Panc1 (cell line): Measurements from ENCODE around the gene PHLPP1. TPM values are rescaled to one million over a fixed set of nuclear protein-coding genes. Genes with fewer than 3 reads are reported as not detected.

ENCODE experiments used
- ATAC-seq: fragments of 200-7000 bp; cut with Tn5 transposase; 2 replicates; pipeline ENCODE4 v1.9.1; 2020; ENCODE audit warnings: mild to moderate bottlenecking, moderate library complexity
- BruUV-seq: library from RNA; stranded (reverse); fragments of 400-500 nt; replicated peaks from 2 replicates; lab custom pipeline; 2021; lab: Mats Ljungman, UMichigan
- CTCF ChIA-PET: fragments of 300-600 bp; sonication (Branson Sonifier 250); formaldehyde crosslinking; loops from one replicate; lab custom pipeline; 2022; ENCODE audit warnings: antibody characterized with exemption; lab: Charles Lee
- POLR2A ChIA-PET: fragments of 300-600 bp; sonication (Branson Sonifier 250); formaldehyde crosslinking; loops from one replicate; lab custom pipeline; 2022; ENCODE audit warnings: antibody characterized with exemption; lab: Charles Lee
- DNase-seq: peaks from one replicate; pipeline ENCODE4 v3.0.0-alpha.2; 2010; ENCODE audit warnings: low read depth, low spot score
- H3K27ac ChIP-seq: 2 replicates; pipeline ENCODE4 v1.5.1; 2011; ENCODE audit warnings: mild to moderate bottlenecking, low read length, inconsistent platforms
- H3K27me3 ChIP-seq: fragments of 200-500 bp; sonication (Bioruptor generic); 2 replicates; pipeline ENCODE4 v1.6.0; 2014; ENCODE audit warnings: low read length, inconsistent platforms; ENCODE audit not compliant: control insufficient read depth, insufficient read depth
- H3K36me3 ChIP-seq: fragments of 200-500 bp; sonication (Bioruptor generic); 2 replicates; pipeline ENCODE4 v1.5.1; 2014; ENCODE audit warnings: inconsistent platforms, mild to moderate bottlenecking, low read length, moderate library complexity; ENCODE audit not compliant: control insufficient read depth, insufficient read depth
- H3K4me1 ChIP-seq: 2 replicates; pipeline ENCODE4 v1.5.1; 2011; ENCODE audit warnings: inconsistent platforms, mild to moderate bottlenecking, low read length, moderate library complexity; ENCODE audit not compliant: control insufficient read depth, insufficient read depth
- H3K4me3 ChIP-seq, 2 experiments: 2 replicates each; pipeline ENCODE4 v1.5.1; 2011 to 2012; ENCODE audit warnings: low read depth in 2 of 2, low read length in 2 of 2, mild to moderate bottlenecking in 2 of 2, inconsistent platforms in 1 of 2, moderate library complexity in 1 of 2
- H3K9me3 ChIP-seq: fragments of 200-500 bp; sonication (Bioruptor generic); 2 replicates; pipeline ENCODE4 v1.5.1; 2014; ENCODE audit warnings: low read depth, mild to moderate bottlenecking, inconsistent platforms, low read length, moderate library complexity; ENCODE audit not compliant: control insufficient read depth, insufficient read depth
- POLR2AphosphoS5 ChIP-seq: IDR thresholded peaks from 2 replicates; pipeline ENCODE4 v1.6.1; 2012; ENCODE audit warnings: mild to moderate bottlenecking, low read depth, low read length, moderate library complexity
- SIN3A ChIP-seq: IDR thresholded peaks from 2 replicates; pipeline ENCODE4 v1.6.1; 2012; ENCODE audit warnings: low read depth, mild to moderate bottlenecking, low read length, moderate library complexity, borderline replicate concordance; ENCODE audit not compliant: insufficient read depth
- TCF7L2 ChIP-seq: IDR thresholded peaks from 2 replicates; pipeline ENCODE4 v1.6.1; 2011; ENCODE audit warnings: mild to moderate bottlenecking, low read depth, low read length, inconsistent platforms
- in situ Hi-C: cut with HindIII; loops from 2 replicates; pipeline ENCODE4 v1.10.0; 2016; ENCODE audit warnings: low sequenced_read_pairs, low pct_unique_long_range_greater_than_20kb
- intact Hi-C: fragments of 100-400 bp; cut with micrococcal nuclease; formaldehyde crosslinking; loops from one replicate; pipeline ENCODE4 v1.10.0; 2022; ENCODE audit not compliant: unreplicated experiment
- total RNA-seq: library from RNA; stranded (reverse); gene quantifications from one replicate; pipeline ENCODE4 v1.2.1, GENCODE V29; 2021; ENCODE audit not compliant: unreplicated experiment
- TF ChIP-seq, protein P1 (sequence below), 2 experiments: IDR thresholded peaks; 2 replicates each; pipeline ENCODE4 v1.6.1; 2011 to 2012; ENCODE audit warnings: low read depth in 2 of 2, control low read depth in 1 of 2, low read length in 1 of 2, mild to moderate bottlenecking in 1 of 2, moderate library complexity in 1 of 2; ENCODE audit not compliant: insufficient read depth in 1 of 2
- TF ChIP-seq, protein P2 (sequence below): fragments of 450-650 bp; IDR thresholded peaks from 2 replicates; pipeline ENCODE4 v1.5.1; 2017; ENCODE audit warnings: mild to moderate bottlenecking

PHLPP1 gene
- total RNA-seq, 1 experiment from 2014 or later = 6.3 TPM

DNA sequence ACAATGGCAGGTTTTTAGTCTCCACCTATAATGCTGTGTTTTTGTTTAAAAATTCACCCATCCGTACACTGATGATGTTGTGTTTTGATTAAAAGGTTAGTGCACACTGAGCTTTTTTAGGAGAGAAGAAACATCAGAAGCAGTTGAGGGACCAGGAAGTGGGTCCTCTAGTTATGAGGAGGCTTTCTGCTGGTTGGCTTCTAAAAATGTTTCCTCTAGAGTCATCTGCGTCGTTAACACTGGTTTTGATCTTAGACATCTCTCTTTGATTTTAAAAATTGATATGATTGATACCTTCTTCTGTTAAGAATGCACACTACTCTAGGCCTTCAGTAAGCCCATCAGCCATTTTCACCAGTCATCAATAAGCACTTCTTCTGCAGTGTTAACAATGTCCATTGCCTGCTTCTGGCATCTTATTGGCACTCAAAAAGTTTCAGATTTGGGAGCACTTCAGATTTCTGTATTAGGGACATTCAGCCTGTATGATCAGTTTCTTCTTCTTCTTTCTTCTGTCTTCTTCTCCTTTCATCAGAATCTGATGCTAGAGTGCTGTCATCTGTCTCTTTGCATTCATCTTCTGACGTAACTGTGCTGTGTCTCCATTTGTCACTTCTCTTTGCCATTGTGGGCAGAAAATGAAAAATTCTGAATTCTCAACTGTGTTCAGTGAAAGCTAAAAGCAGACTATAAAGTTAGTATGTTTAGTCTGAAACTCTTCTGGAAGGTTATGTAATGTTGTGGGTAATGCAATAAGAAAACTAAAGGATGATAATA, 56.3 kb downstream of the PHLPP1 start:
- ChIA-PET CTCF (no interaction called here), POLR2A (no interaction called here)
- Histone ChIP-seq H3K27me3 (no peaks in the 10 kb centered on the region), H3K36me3 (no peaks in the 10 kb centered on the region), H3K9me3 (no peaks in the 10 kb centered on the region), H3K27ac (no peak overlapping the region), H3K4me3 (no peak overlapping the region), H3K4me1 (no peaks in the 10 kb centered on the region; the same call in 1 of the 2 replicates)
- intact Hi-C loops (no loop called here), in situ Hi-C loops (no loop called here)
- DNase-seq = no peak
- no peak for ATAC-seq
- TF ChIP-seq, protein P1, sequence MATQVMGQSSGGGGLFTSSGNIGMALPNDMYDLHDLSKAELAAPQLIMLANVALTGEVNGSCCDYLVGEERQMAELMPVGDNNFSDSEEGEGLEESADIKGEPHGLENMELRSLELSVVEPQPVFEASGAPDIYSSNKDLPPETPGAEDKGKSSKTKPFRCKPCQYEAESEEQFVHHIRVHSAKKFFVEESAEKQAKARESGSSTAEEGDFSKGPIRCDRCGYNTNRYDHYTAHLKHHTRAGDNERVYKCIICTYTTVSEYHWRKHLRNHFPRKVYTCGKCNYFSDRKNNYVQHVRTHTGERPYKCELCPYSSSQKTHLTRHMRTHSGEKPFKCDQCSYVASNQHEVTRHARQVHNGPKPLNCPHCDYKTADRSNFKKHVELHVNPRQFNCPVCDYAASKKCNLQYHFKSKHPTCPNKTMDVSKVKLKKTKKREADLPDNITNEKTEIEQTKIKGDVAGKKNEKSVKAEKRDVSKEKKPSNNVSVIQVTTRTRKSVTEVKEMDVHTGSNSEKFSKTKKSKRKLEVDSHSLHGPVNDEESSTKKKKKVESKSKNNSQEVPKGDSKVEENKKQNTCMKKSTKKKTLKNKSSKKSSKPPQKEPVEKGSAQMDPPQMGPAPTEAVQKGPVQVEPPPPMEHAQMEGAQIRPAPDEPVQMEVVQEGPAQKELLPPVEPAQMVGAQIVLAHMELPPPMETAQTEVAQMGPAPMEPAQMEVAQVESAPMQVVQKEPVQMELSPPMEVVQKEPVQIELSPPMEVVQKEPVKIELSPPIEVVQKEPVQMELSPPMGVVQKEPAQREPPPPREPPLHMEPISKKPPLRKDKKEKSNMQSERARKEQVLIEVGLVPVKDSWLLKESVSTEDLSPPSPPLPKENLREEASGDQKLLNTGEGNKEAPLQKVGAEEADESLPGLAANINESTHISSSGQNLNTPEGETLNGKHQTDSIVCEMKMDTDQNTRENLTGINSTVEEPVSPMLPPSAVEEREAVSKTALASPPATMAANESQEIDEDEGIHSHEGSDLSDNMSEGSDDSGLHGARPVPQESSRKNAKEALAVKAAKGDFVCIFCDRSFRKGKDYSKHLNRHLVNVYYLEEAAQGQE (IDR thresholded peaks at IDR 0.05; ENCODE audit: insufficient read depth in 1 of 2, low read depth in 2 of 2, low read length in 1 of 2) = no peak
- TF ChIP-seq, protein P2, sequence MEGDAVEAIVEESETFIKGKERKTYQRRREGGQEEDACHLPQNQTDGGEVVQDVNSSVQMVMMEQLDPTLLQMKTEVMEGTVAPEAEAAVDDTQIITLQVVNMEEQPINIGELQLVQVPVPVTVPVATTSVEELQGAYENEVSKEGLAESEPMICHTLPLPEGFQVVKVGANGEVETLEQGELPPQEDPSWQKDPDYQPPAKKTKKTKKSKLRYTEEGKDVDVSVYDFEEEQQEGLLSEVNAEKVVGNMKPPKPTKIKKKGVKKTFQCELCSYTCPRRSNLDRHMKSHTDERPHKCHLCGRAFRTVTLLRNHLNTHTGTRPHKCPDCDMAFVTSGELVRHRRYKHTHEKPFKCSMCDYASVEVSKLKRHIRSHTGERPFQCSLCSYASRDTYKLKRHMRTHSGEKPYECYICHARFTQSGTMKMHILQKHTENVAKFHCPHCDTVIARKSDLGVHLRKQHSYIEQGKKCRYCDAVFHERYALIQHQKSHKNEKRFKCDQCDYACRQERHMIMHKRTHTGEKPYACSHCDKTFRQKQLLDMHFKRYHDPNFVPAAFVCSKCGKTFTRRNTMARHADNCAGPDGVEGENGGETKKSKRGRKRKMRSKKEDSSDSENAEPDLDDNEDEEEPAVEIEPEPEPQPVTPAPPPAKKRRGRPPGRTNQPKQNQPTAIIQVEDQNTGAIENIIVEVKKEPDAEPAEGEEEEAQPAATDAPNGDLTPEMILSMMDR = no peak
- TF ChIP-seq TCF7L2 = no peak
- no peak for TF ChIP-seq POLR2AphosphoS5
- TF ChIP-seq SIN3A = no peak
- no TSS peak for BruUV-seq

DNA sequence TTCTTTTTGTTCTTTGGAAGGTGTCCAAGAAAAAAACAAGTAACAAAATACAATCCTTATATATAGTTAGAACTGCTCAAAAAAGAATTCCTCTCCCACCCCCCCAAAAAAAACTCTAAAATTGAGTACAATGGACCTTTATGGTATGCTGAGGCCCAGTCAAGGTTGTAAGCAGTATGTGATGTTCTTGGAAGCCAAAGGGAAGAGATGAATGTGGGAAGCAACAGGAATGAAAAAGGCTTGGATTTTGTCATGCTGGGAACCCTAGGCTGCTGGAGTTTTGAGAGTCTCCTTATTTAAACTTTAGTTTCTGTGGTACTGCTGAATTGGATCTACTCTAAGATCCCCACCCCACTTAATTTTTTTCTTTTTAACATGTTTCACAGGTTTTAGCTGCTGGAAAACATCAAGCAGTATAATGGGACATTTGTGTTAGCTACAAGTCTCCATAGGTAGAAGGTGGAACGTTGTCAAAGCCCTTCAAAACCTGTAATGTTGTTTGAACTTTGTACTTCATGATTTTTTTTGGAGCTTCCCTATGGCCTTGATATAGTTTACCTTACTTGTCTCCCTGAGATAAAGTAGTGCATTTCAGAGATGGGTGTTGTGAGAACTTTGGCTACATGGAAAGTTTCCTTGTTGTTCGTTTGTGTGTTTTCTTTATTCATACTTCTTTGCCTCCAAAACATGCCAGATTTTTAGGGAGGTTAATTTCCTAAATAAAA, 57.7 kb downstream of the PHLPP1 start:
- POLR2A ChIA-PET = no interaction called here
- no TSS peak for BruUV-seq

More for the DNA sequence above, 57.7 kb downstream of the PHLPP1 start:
- no peaks in the 10 kb centered on the region for H3K27me3 ChIP-seq
- H3K4me1 ChIP-seq = no peaks in the 10 kb centered on the region
- CTCF ChIA-PET = no interaction called here
- intact Hi-C loops = no loop called here
- no peak overlapping the region for H3K4me3 ChIP-seq
- TF ChIP-seq SIN3A (no peak), POLR2AphosphoS5 (no peak), TCF7L2 (no peak)
- TF ChIP-seq, protein P1 (IDR thresholded peaks at IDR 0.05; ENCODE audit: insufficient read depth in 1 of 2, low read depth in 2 of 2, low read length in 1 of 2) = no peak
- TF ChIP-seq, protein P2 = no peak
- H3K36me3 ChIP-seq = no peaks in the 10 kb centered on the region
- H3K9me3 ChIP-seq = no peaks in the 10 kb centered on the region
- in situ Hi-C loops = no loop called here
- no peak for DNase-seq
- no peak overlapping the region for H3K27ac ChIP-seq
- ATAC-seq = no peak
